Ishikawa (cell line): Measurements from ENCODE around the gene SLC31A2.

Source experiments
- CEBPB ChIP-seq: IDR thresholded peaks from 2 replicates; pipeline ENCODE4 v1.6.1; 2012
- CREB1 ChIP-seq: IDR thresholded peaks from 2 replicates; pipeline ENCODE4 v1.6.1; 2012; ENCODE audit warnings: low read depth
- EGR1 ChIP-seq: IDR thresholded peaks from 2 replicates; pipeline ENCODE4 v1.6.1; 2012
- EP300 ChIP-seq: IDR thresholded peaks from 2 replicates; pipeline ENCODE4 v1.6.1; 2012; ENCODE audit warnings: borderline replicate concordance
- FOXM1 ChIP-seq: IDR thresholded peaks from 2 replicates; pipeline ENCODE4 v1.6.1; 2012; ENCODE audit warnings: low read depth, borderline replicate concordance
- NFIC ChIP-seq: IDR thresholded peaks from 2 replicates; pipeline ENCODE4 v1.6.1; 2012
- RAD21 ChIP-seq: IDR thresholded peaks from 2 replicates; pipeline ENCODE4 v1.6.1; 2012; ENCODE audit warnings: low read depth
- TAF1 ChIP-seq: IDR thresholded peaks from 2 replicates; pipeline ENCODE4 v1.6.1; 2012; ENCODE audit warnings: low read depth, mild to moderate bottlenecking
- TCF12 ChIP-seq: IDR thresholded peaks from 2 replicates; pipeline ENCODE4 v1.6.1; 2012; ENCODE audit warnings: low read depth
- TEAD4 ChIP-seq: IDR thresholded peaks from 2 replicates; pipeline ENCODE4 v1.6.1; 2012
- YY1 ChIP-seq: IDR thresholded peaks from 2 replicates; pipeline ENCODE4 v1.6.1; 2012; ENCODE audit warnings: low read depth
- ZBTB7A ChIP-seq: IDR thresholded peaks from 2 replicates; pipeline ENCODE4 v1.6.1; 2012; ENCODE audit warnings: low read depth
- TF ChIP-seq, protein P1 (sequence below): IDR thresholded peaks from 2 replicates; pipeline ENCODE4 v1.6.1; 2012; ENCODE audit warnings: low read depth, mild to moderate bottlenecking
- TF ChIP-seq, protein P2 (sequence below): IDR thresholded peaks from 2 replicates; pipeline ENCODE4 v1.6.1; 2012
- TF ChIP-seq, protein P3 (sequence below): IDR thresholded peaks from 2 replicates; pipeline ENCODE4 v1.6.1; 2012

Gene SLC31A2

DNA sequence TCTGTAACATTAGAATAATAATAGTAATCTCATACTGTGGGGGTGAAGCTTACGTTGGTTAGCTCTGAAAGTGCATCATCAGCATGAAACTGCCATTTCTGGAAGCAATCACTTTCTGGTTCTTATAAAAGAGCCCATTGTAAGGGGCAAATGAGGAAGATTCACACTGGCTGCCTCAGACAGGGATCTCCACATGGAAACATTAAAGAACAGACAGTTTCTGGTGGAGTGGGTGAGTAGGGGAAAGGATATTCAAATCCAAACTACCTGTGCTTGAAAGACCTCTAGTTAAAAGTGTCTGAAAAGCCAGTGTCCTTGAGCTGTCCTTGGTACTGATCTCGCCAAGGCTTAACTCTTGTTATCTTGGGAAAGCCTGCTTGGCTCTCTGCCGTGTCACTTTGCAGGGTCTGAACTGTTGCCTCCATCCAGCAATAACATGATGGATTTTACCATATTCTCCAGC lies 19.1 kb upstream of the SLC31A2 start:
- TF ChIP-seq EP300, result no peak
- no peak for TF ChIP-seq TCF12
- TF ChIP-seq CREB1, result no peak
- TF ChIP-seq, protein P1, sequence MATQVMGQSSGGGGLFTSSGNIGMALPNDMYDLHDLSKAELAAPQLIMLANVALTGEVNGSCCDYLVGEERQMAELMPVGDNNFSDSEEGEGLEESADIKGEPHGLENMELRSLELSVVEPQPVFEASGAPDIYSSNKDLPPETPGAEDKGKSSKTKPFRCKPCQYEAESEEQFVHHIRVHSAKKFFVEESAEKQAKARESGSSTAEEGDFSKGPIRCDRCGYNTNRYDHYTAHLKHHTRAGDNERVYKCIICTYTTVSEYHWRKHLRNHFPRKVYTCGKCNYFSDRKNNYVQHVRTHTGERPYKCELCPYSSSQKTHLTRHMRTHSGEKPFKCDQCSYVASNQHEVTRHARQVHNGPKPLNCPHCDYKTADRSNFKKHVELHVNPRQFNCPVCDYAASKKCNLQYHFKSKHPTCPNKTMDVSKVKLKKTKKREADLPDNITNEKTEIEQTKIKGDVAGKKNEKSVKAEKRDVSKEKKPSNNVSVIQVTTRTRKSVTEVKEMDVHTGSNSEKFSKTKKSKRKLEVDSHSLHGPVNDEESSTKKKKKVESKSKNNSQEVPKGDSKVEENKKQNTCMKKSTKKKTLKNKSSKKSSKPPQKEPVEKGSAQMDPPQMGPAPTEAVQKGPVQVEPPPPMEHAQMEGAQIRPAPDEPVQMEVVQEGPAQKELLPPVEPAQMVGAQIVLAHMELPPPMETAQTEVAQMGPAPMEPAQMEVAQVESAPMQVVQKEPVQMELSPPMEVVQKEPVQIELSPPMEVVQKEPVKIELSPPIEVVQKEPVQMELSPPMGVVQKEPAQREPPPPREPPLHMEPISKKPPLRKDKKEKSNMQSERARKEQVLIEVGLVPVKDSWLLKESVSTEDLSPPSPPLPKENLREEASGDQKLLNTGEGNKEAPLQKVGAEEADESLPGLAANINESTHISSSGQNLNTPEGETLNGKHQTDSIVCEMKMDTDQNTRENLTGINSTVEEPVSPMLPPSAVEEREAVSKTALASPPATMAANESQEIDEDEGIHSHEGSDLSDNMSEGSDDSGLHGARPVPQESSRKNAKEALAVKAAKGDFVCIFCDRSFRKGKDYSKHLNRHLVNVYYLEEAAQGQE, result peak; percentile 91

DNA sequence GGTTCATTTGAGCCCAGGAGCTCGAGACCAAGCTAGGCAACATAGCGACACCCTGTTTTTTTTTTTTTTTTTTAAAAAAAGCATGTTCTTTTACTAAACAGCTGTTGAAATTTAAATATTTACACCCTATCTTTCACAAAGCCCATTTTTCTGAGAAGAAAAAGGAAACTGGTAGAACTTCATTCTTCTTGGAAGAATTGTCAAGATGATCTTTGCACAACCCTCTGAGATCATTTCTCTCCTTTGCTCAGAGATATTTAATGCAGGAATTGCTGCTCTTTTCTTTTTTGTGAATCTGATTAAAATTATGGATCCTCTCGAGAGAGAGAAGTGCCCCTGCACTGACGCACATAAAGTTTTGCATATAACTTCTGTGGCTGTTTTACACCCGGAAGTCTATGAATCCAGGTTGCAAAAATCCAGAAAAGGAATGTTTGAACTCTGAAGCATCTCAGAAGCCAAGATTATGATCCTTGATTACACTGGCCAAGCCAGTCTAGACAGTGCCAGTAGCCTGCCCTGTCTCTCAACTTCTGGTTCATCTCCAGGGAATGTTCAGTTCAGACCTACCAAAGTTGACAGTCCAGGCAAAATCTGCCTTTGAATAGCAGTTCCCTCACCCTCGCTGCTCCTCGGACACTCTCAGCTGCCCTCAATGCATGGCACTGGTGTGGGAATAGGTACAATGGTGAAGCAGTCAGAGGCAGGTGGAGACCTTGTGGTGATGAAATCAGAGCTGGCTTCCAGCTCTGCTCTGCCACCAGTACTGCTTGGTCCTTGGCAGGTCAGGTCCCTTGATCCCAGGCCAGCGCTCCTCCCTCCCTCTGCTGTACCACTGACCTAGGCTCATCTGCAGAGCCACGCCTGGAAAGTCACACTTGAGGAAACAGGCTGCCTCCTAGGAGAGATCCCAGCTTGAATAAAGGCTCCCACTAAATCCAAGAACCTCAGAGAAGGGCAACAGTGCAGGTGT lies 13.3 kb upstream of the SLC31A2 start:
- TF ChIP-seq FOXM1 (no peak), NFIC (no peak), EGR1 (no peak), TAF1 (no peak)

DNA sequence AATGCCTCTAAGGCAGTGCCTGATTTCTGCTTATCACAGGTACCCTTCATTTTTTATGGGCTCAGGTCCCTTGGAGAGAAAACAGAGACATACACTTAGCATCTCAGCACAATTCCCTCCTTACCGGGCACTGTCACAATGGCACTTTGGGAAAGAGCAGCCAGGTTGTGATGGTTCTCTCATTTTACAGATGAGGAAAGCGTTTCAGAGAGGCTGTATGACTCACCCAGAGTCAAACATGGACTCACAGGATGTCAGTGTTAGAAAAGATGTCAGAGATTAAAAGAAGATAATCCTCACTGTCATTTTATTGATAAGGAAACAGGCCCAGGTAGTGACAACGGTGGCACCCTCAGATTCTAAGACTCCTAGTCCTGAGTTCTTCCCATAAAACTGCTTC lies 12.0 kb upstream of the SLC31A2 start:
- no peak for TF ChIP-seq EGR1
- no peak for TF ChIP-seq EP300
- TF ChIP-seq, protein P2, sequence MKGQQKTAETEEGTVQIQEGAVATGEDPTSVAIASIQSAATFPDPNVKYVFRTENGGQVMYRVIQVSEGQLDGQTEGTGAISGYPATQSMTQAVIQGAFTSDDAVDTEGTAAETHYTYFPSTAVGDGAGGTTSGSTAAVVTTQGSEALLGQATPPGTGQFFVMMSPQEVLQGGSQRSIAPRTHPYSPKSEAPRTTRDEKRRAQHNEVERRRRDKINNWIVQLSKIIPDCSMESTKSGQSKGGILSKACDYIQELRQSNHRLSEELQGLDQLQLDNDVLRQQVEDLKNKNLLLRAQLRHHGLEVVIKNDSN, result no peak
- TF ChIP-seq YY1, result no peak
- TF ChIP-seq NFIC, result no peak
- TF ChIP-seq TEAD4, result no peak
- no peak for TF ChIP-seq RAD21
- no peak for TF ChIP-seq CREB1
- TF ChIP-seq CEBPB, result no peak
- TF ChIP-seq TCF12, result no peak
- no peak for TF ChIP-seq FOXM1
- TF ChIP-seq, protein P3, sequence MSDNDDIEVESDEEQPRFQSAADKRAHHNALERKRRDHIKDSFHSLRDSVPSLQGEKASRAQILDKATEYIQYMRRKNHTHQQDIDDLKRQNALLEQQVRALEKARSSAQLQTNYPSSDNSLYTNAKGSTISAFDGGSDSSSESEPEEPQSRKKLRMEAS, result no peak
- no peak for TF ChIP-seq ZBTB7A

DNA sequence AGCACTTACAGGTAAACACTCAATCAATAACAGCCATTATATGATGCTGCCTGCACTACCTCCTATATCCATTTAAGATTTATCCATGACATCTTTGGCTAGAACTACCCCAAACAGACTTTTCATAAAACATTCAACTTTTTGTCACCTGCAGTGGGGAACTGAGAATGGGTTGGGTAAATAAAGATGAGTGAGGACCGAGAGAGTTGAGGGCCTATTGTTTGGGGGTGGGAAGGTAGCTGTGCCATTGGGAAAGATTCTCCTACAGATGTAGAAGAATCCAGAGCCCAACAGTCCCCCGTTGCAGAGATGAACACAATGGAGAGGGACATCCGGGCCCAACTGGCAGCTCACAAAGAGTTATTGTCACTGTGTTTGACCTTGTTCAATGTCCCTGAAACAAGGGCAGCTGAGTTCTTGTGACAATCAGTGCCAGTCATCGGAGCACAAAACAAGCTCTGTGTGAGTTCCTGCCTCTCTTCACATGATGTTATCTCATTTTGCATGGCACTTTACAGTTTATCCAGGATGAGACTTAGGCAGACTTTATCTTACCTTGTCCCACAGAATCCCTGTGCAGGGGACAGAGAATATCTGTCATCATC lies 11.5 kb upstream of the SLC31A2 start:
- TF ChIP-seq TAF1, result no peak
- TF ChIP-seq, protein P2, result no peak
- no peak for TF ChIP-seq TCF12
- TF ChIP-seq CEBPB, result no peak
- TF ChIP-seq EGR1, result no peak
- TF ChIP-seq FOXM1, result no peak
- TF ChIP-seq, protein P3, result no peak

DNA sequence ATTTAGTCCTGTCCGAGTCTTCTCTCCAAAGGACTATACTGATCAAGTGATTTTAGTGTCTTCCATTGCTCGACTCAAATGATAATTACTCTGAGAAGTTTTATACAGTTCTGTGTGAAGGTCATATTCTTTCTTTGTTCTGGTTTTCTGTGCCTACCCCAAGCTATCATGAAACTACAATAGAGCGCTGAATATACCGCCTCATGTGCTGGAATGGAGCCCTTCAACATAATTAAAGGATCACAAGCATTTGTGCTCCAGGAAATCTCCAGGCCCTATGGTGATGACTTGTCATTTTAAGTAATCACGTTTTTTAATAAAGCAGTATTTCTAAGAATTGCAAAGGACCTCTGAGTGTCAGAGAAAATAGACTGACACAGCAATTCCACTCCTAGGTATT lies 10.9 kb upstream of the SLC31A2 start:
- TF ChIP-seq, protein P1, result no peak
- TF ChIP-seq, protein P2, result no peak
- TF ChIP-seq, protein P3, result no peak
